Neural cell (in vitro differentiated cells): ENCODE data around the gene LYPD1.

Experiments used
- EP300 ChIP-seq: fragments of 450-650 bp; conservative IDR thresholded peaks from 2 replicates; pipeline ENCODE4 v1.6.1; 2014; ENCODE audit warnings: antibody characterized with exemption, mild to moderate bottlenecking, moderate library complexity; ENCODE audit not compliant: poor library complexity, severe bottlenecking
- EZH2 ChIP-seq: fragments of 200-600, 300-800 bp; shearing (Covaris generic), sonication (generic); IDR thresholded peaks from 2 replicates; pipeline ENCODE4 v1.6.1; 2014; ENCODE audit warnings: antibody characterized with exemption, low read length, borderline replicate concordance, mild to moderate bottlenecking; ENCODE audit not compliant: insufficient read depth, poor library complexity, severe bottlenecking
- MXI1 ChIP-seq: fragments of 450-650 bp; conservative IDR thresholded peaks from 2 replicates; pipeline ENCODE4 v1.6.1; 2014; ENCODE audit warnings: antibody characterized with exemption, mild to moderate bottlenecking; ENCODE audit not compliant: poor library complexity, severe bottlenecking
- POLR2AphosphoS5 ChIP-seq: IDR thresholded peaks from 2 replicates; pipeline ENCODE4 v1.6.1; 2012
- RAD21 ChIP-seq: fragments of 450-650 bp; conservative IDR thresholded peaks from 2 replicates; pipeline ENCODE4 v1.6.1; 2014; ENCODE audit warnings: antibody characterized with exemption, mild to moderate bottlenecking, moderate library complexity
- TF ChIP-seq, protein P1 (sequence below): fragments of 450-650 bp; IDR thresholded peaks from 2 replicates; pipeline ENCODE4 v1.5.1; 2014; ENCODE audit warnings: antibody characterized with exemption, mild to moderate bottlenecking, moderate library complexity; ENCODE audit not compliant: poor library complexity, severe bottlenecking

DNA sequence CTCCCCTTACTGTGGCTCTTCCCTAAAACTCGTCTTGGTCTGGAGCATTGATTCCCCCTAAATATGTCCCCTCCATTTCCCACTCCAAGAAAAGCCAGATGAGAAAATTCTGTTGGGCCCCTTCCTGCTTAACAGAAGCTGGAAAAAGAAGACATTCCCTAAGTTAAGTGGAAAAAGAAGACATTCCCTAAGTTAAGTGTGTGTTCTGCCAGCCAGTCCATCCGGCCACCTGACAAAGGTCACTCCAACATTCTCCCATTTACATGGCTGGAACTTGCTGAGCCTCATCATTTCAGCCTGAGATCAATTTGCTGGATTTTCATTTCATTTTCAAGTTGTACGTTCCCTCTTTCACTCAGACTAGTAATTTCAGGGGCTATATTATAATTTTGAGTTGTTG, 52.0 kb downstream of the LYPD1 start:
- TF ChIP-seq, protein P1, sequence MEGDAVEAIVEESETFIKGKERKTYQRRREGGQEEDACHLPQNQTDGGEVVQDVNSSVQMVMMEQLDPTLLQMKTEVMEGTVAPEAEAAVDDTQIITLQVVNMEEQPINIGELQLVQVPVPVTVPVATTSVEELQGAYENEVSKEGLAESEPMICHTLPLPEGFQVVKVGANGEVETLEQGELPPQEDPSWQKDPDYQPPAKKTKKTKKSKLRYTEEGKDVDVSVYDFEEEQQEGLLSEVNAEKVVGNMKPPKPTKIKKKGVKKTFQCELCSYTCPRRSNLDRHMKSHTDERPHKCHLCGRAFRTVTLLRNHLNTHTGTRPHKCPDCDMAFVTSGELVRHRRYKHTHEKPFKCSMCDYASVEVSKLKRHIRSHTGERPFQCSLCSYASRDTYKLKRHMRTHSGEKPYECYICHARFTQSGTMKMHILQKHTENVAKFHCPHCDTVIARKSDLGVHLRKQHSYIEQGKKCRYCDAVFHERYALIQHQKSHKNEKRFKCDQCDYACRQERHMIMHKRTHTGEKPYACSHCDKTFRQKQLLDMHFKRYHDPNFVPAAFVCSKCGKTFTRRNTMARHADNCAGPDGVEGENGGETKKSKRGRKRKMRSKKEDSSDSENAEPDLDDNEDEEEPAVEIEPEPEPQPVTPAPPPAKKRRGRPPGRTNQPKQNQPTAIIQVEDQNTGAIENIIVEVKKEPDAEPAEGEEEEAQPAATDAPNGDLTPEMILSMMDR = no peak
- TF ChIP-seq MXI1 = no peak
- no peak for TF ChIP-seq EZH2
- no peak for TF ChIP-seq POLR2AphosphoS5
- TF ChIP-seq RAD21 = no peak
- TF ChIP-seq EP300 = no peak
